Measurements from ENCODE around the gene SLC43A1. TPM values are rescaled to one million over a fixed set of nuclear protein-coding genes. Genes with fewer than 3 reads are reported as not detected.

SLC43A1 gene
- total RNA-seq, 1 donor from 2014 or later = 2.0 TPM

DNA sequence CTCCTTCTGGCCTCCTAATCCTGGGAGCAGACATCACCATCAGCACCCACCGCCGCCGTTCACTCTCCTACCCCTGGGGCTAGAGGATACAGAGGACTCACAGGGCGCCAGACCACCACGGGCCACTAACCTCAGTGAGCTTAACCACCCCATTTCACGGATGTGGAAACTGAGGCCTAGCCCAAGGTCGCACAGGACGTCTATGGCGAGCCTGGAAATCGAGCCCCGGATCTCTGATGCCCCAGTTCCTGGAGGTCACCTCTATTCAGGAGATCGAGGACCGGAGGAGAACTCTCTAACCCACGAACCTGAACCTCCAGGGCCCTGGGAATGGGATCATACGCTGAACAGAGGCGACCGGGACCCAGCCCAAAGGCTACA is 14.7 kb upstream of the SLC43A1 start:
- no peak for FAIRE-seq
- DNase-seq (ENCODE audit: low spot score in 2 of 2) = no peak

DNA sequence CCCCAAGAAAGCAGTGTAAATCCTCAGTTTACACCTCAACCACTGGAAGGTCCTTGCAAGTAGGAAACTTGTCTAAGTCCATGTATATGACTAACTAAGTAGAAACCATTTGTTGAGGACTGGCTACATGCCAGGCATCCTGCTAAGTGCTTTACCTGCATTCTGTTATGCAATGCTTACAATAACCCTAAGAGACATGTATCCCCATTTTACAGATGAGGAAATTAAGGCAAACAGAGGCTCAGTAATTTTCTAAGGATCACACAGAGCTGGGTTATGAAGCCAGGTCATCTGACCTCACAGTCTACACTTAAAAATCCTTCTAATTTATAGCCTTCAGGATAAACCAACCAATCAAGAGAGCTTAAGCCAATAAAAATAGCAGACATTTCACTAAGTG is 13.5 kb upstream of the SLC43A1 start:
- FAIRE-seq = no peak

DNA sequence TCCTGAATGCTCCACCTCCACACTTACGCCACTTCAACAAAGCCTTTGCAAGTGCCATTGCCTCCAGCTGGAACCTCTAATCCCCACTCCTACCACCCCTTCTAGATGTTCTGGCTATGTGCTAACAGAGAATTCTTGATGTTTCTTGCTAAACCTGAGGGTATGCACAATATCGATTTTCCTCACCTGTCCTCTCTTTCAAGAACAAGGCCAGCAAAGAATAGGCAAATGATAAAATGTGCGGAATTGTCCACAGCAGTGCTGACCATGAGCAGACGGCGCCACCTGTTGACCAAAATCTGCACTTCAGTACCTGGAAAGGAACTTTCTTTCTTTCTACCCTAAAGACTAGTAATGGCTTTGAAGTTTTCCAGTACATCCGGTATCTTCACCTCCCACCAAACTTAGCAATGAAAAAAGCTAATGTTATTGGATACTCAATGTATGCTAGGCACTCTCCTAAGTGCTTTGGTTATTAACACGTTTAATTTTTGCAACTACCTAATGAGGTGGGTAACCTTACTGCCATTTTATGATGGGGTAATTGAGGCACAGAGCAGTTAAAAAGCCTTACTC is 11.6 kb upstream of the SLC43A1 start:
- FAIRE-seq = no peak

More for the DNA sequence above, 13.5 kb upstream of the SLC43A1 start:
- DNase-seq (ENCODE audit: low spot score in 2 of 2) = no peak

DNA sequence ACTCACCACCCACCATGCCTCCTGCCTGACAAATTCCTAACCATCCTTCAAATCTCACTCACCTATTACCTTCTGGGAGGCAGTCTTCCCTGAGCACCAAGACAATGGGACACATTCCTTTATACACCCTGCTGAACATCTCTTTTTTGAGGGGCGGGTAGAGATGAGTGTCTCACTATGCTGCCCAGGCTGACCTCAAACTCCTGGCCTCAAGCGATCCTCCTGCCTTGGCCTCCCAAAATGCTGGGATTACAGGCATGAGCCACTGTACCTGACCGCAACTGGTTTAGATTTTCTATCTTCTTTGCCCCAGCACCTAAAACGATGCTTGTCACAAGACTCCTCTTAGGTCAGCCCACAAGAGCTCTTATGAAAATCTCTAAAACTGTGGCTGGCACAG is 7.9 kb upstream of the SLC43A1 start:
- FAIRE-seq = no peak
- no peak for DNase-seq (ENCODE audit: low spot score in 2 of 2)

More for the DNA sequence above, 11.6 kb upstream of the SLC43A1 start:
- peak in 1 of 2 donors; percentile 42 for DNase-seq (ENCODE audit: low spot score in 2 of 2)

DNA sequence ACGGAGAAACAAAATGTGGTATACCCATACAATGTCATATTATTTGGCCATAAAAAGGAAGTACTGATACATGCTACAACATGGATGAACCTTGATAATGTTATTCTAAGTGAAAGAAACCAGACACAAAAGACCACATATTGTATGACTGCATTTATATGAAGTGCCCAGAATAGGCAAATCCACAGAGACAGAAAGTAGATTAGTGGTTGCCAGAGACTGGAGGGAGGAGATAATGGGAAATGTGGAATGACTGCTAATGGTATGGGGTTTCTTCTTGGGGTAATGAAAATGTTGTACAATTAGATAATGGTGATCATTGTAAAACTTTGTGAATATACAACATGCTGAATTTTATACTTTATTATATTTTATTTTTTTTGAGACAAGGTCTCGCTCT is 5.6 kb upstream of the SLC43A1 start:
- FAIRE-seq (no peak), DNase-seq (ENCODE audit: low spot score in 2 of 2) (no peak)

DNA sequence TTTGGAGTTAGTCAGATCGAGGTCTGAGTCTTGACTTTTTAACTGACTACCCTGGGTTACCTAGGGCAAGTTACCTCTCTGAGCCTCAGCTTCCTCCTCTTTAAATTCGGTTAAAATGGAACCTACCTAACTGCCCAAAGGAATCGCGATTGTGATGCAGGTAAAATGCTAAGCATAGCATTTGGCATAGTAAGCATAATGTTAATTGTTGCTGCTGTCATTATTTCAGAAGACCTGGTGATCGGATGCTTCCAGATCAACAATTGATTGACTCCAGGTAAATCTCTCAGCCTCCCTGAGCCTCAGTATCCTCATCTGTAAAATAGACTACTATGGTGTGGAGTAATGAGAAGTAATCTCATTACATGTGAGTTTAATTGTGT is 550 bp upstream of the SLC43A1 start:
- DNase-seq (ENCODE audit: low spot score in 2 of 2) (no peak), FAIRE-seq (no peak)

DNA sequence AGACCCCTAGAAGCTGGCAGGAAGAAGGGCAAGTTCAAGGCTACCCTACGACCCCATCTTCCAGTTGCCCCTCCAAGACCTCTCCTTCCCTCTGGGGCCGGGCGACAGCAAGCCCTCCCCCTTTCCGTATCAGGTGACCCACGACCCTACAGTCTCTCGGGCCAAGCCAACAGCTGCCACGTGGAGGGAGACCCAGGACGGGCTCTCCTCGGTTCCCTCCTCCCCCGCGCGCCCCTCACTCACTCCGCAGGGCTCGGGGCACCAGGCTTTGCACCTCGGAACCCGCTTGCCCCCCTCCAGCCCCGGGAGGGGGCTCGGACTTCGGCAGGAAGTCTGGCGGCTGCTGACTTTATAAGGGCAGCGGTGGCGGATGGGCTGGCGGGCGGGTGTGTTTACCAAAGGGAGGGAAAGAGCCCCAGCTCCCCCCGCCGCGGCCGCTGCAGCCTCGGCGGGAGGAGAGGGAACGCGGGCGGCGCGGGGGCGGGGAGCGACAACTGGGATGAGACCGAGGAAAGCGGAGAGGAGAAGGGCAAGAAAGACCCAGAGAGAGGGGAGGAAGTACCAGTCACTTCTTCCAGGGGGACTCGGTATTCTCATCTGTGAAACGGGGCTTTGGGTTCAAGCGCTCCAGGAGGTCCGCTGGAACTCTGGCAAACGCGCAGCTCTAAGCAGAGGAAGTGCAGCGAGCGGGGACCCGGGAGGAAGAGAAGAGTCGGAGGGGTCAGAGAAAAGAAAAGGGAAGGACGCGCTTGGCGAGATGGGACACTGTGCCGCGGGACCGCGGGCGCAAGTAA is 767 bp downstream of the SLC43A1 start:
- no peak for FAIRE-seq
- peak; percentile 54 to 70 for DNase-seq (ENCODE audit: low spot score in 2 of 2)

DNA sequence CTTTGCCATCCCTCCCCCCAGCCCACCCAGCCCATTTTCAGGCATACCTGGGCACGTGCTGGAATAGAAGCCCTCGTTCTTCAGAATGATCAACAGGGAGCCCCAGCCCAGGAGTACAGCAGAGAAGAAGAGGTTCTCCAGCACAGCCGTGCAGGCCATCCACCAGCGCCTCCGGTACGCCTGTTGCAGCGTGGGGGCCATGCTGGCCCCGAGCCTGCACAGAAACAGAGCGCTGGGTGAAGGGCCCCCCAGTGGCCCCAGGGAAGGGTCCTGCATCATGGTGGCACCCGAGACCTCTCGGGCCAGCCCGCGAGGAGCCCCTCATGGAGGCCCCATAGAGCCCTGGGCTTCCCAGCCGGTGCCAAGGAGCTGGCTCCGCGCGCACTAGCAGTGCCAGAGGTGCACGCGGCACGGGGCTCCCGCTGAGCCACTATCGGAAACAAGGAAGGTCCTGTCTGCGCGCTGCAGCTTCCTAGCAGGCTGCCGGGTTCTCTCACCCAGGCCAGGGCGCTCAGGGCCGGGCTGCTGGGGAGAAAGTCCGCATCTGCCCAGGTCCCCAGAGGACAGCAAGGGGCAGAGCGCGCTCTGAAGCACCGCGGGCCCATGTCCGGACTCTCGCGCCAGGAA is 1.5 kb downstream of the SLC43A1 start:
- DNase-seq (ENCODE audit: low spot score in 2 of 2) = peak in 1 of 2 donors; percentile 36
- no peak for FAIRE-seq

DNA sequence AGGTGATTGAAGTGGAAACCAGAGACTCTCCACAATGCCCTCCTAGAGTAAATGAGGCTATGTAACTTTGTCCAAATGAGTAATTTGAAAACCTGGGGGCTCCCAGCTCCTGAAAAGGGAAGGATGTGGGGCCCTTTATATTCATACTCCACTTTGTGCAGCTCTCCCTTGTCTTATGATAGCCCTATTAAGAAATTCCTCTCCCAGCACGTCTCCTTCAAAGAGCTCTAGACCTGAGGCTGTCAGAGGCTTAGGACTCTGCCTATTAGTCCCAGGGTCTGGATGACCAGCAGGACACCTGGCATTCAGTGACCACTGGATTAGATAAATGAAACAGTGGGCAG is 2.1 kb downstream of the SLC43A1 start:
- FAIRE-seq = no peak
- DNase-seq (ENCODE audit: low spot score in 2 of 2) = no peak

DNA sequence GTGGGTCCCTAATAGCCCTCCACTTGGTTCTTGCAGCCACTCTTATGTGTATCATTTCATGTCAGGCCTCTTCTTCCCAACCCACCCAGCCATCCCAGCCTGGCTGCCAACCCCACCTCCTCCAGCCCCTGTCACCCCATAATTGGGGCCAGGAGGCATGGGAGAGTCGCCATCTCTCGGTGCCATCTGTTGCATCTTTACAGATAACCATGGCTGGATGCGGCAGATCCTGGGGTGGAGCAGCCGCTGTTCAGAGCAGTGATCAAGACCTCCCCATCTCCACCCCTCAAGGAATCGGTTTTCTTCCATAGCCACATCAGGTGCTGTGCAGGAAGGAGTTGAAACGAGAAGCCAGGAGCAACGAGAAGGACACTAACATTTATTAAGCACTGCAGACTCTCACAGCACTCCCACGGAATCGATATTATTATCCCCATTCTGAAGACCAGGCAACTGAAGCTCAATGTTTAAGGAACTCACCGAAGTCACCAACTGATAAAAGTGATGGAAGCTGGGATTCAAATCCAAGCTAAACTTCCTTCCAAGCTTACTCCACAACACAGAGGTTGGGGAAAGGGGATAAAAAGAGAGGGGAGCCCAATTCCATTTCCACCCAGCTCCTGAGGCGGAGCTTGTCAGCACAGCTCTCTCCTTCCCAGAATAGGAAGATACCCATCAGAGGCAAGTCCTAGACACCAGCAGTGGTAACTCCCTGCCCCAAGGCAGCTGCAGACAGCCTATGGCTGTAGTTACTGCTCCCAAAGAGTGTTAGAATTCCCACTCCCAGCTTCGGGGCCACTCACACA is 2.7 kb downstream of the SLC43A1 start:
- FAIRE-seq (no peak), DNase-seq (ENCODE audit: low spot score in 2 of 2) (no peak)

DNA sequence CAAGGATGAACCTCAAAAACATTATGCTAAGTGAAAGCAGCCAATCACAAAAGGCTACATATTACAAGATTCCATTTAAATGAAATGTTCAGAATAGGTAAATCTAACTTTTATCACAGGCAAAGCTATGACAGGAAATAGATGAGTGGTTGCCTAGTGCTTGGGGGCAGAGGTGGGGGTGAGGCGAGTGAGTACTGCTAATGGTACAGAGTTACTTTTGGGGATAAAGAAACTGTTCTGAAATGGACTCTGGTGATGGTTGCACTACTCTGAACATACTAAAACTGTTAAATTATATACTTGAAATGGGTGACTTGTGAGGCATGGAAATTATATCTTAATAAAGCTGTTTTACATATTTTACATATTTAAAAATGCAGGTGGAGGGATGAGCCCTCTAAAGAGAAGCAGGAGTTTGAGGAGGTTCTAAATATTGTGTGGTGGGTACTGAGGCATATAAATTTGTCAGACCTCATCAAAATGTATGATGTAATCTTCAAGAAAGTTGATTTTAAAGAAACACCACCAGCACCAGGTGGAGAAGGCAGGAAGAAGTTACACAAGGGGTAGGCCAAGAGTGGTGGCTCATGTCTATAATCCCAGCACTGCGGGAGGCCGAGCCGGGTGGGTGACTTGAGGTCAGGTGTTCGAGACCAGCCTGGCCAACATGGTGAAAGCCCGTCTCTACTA is 3.6 kb downstream of the SLC43A1 start:
- DNase-seq (ENCODE audit: low spot score in 2 of 2) = no peak
- FAIRE-seq = no peak

DNA sequence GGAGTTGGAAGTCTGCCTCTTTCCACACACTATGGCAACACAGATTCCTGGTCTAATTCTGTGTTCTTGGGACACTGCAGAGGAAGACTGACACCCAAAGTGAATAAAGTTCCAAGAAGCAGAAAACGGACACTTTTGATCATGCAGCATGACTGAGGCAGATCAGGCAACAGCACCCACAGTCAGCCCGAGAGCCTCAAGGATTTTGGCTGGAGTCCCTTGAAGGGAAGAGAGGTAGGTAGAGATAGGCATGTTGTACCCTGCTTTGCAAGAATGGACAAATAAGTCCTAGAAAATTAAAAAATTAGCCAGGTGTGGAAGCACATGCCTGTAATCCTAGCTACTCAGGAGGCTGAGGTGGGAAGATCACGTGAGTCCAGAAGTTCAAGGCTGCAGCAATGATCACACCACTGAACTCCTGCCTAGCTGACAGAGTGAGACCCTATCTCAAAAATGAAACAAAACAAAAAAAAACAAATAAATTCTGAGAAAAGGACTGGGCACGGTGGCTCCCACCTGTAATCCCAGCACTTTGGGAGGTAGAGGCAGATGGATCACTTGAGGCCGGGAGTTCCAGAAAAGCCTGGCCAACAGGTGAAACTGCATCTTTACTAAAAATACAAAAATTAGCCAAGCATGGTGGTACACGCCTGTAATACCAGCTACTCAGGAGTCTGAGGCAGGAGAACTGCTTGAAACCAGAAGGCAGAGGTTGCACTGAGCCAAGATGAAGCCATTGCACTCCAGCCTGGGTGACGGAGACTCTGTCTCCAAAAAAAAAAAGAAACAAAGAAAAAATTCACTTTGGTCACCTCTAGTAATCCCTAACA is 6.9 kb downstream of the SLC43A1 start:
- FAIRE-seq (no peak), DNase-seq (ENCODE audit: low spot score in 2 of 2) (no peak)

DNA sequence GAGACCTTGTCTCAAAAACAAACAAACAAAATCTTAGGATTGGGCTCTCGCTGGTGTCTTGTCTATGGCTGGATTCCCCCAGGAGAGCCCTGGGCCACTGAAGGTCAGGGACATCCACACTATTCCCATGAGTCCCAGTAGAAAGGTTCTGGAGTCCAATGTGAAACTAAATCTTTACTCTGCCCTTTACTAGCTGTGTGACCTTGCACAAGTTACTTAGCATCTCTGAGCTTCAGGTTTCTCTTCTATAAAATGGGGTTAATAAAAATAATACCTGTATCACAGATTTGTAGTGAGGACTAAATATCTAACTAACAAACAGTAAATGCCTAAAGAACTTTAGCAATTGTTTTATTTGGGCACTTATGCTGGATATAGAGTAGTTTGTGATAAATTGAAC is 9.0 kb downstream of the SLC43A1 start:
- DNase-seq (ENCODE audit: low spot score in 2 of 2) (no peak), FAIRE-seq (no peak)

DNA sequence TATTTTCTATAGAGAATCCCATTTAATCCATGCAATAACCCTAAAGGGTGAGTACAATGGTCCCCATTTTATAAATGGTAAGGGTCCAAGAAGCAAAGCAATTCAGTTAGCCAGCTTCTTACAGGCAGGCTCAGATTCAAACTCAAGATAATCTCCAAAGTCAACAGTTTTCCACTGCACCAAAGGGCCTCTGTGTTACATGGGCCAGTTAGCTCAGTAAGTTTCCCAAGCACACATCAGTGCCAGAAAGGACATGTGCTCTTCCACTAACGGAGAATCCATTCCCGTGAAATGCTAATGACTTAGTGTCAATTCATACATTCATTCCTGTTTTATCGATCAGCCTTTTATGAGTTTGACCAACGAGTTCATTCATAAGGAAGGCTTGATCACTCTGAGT is 11.0 kb downstream of the SLC43A1 start:
- no peak for DNase-seq (ENCODE audit: low spot score in 2 of 2)
- no peak for FAIRE-seq

DNA sequence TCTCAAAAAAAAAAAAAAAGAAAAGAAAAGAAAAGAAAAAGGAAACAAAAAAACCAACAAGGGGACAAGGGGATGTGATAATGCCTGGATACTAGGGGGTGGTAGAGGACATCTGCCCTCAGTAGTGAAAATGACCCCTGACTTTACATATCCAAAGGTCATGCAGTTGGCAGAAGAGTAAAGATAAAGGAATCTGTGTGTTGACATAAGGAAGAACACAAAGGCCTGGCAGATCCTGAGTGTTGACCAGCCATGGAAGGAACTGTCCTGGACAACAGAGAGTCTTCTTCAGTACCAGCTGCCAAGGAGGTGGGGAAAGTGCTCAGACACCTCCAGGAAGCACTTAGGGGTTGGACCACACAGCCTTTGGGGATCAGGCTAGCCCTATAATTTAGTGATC is 12.6 kb downstream of the SLC43A1 start:
- DNase-seq (ENCODE audit: low spot score in 2 of 2) = no peak
- no peak for FAIRE-seq

DNA sequence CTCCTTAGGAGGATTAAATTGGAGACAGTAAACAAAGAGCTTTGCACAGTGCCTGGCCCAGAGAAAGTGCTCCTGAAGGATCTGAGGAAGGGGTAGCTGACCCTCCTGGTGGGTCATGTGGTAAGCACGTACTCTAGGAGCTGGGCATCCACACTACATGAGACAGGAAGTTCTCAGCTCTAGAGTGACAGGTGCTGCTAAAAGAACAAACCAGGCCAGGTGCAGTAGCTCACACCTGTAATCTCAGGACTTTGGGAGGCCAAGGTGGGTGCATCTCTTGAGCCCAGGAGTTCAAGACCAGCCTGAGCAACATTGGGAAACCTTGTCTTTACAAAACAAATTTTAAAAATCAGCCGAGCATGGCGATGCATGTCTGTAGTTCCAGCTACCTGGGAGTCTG is 13.1 kb downstream of the SLC43A1 start:
- no peak for DNase-seq (ENCODE audit: low spot score in 2 of 2)
- FAIRE-seq = no peak

DNA sequence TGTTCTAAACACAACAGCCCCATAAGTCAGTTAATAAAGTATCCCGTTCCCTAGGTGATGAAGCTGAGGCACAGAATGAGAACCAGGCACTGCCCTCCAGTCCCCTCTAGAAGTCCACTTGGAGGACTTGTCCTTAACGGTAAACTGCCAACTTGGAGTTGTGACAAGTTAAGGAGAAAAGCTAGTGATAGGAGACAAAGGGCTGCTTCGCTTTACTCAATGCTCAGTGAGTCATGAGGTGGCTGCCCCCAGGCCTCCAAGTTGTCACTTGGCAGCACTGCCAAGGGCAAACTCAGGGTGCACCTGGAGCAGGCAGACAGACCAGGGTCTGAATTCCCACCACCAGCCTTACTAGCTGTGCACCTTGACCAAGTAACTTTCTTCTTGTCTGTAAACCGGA is 13.5 kb downstream of the SLC43A1 start:
- DNase-seq (ENCODE audit: low spot score in 2 of 2) = no peak
- FAIRE-seq = no peak

DNA sequence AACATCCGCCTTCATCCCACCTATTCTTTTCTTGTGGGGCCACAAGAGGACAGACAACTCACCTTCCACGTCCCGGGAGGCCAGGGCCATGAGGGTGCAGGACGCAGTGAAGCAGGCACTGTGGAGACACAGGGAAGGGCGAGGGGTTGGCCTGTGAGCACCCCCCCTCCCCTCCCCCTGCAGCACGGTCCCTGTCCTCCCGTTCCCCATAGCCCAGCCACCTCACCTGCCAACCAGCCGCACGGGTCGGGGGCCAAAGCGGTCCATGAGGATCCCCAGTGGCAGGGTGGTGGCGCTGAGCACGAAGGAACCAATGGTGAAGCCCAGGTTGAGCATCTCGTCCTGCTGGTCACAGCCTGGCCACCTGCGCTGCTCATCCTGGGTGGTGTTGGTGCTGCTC is 14.6 kb downstream of the SLC43A1 start:
- DNase-seq (ENCODE audit: low spot score in 2 of 2) (no peak), FAIRE-seq (no peak)

DNA sequence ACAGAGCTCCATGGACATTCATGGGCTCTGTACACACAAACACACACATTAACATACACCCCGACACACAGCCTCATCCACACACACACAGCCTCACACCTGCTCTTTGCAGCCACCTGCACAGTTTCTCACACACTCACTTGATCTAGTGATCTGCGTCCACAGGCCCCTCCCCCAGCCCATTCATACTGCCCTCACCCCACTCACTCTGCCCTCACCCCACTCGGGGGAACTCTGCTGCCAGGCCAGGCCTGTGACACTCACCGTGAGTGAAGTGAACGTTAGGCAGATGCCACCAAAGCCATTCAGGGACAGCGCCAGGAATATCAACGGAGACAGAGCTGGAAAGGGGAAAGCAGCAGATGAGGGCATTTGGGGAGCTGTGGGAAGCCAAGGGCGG is 15.0 kb downstream of the SLC43A1 start:
- FAIRE-seq = no peak

DNA sequence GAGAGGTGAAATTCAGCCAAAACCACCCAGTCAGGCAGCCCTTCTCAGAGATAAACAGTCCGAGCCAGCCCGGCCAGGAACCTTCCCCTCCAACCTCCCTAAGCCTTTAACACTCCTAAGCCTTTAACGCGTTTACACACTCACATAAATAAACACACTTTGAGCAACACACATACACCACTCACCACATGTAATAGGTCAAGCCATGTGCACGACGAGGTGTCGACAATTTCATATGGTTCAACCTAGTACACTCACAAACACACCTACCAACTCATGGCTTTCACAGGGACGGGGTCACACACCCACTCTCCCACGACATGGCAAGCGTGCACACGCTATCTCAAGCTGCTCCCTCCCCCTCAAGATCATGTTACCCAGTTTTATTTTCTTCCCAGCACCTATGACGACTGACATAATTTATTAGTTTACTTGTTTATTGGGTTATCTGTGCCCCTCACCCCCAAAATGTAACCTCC is 15.5 kb downstream of the SLC43A1 start:
- no peak for FAIRE-seq
- no peak for DNase-seq (ENCODE audit: low spot score in 2 of 2)

More for the DNA sequence above, 15.0 kb downstream of the SLC43A1 start:
- no peak for DNase-seq (ENCODE audit: low spot score in 2 of 2)
